Right atrium auricular region (tissue), 2 donors: ENCODE results near the gene OR5L1. TPM values are rescaled to one million over a fixed set of nuclear protein-coding genes. Genes with fewer than 3 reads are reported as not detected.

Experiments used
- DNase-seq: peaks from one replicate; pipeline ENCODE4 v3.0.0-alpha.2; 2019; ENCODE audit warnings: low spot score
- H3K27ac ChIP-seq, 2 donors: fragments of 200-600 bp; sonication (generic); 1 replicate in 1 of 2; 2 replicates in 1 of 2; pipeline ENCODE4 v1.5.1; 2016 to 2019
- H3K27me3 ChIP-seq, 2 donors: fragments of 200-600 bp; sonication (generic); one replicate each; pipeline versions ENCODE4 v1.5.1 to v1.6.0; 2017 to 2019
- H3K36me3 ChIP-seq: fragments of 200-600 bp; sonication (generic); one replicate; pipeline ENCODE4 v1.5.1; 2016
- H3K4me1 ChIP-seq, 2 donors: fragments of 200-600 bp; sonication (generic); one replicate each; pipeline versions ENCODE4 v1.5.1 to v1.6.0; 2017 to 2019
- H3K4me3 ChIP-seq, 2 donors: fragments of 200-600 bp; sonication (generic); 1 replicate in 1 of 2; 2 replicates in 1 of 2; pipeline ENCODE4 v1.5.1; 2017 to 2019; ENCODE audit warnings: mild to moderate bottlenecking in 1 of 2, moderate library complexity in 1 of 2
- H3K9me3 ChIP-seq, 2 donors: fragments of 200-600 bp; sonication (generic); one replicate each; pipeline ENCODE4 v1.5.1; 2019
- total RNA-seq, 2 donors: library from RNA; depleted of rRNA; stranded (reverse); fragments of >200 nt; gene quantifications; one replicate each; pipeline ENCODE4 v1.1.0, GENCODE V29; 2016
- TF ChIP-seq, protein P1 (sequence below), 2 donors: fragments of 200-600 bp; sonication (generic); IDR thresholded peaks; one replicate each; pipeline ENCODE4 v1.5.1; 2019; ENCODE audit warnings: antibody characterized with exemption in 2 of 2

Gene OR5L1
- total RNA-seq, 2 donors from 2014 or later = not detected

DNA sequence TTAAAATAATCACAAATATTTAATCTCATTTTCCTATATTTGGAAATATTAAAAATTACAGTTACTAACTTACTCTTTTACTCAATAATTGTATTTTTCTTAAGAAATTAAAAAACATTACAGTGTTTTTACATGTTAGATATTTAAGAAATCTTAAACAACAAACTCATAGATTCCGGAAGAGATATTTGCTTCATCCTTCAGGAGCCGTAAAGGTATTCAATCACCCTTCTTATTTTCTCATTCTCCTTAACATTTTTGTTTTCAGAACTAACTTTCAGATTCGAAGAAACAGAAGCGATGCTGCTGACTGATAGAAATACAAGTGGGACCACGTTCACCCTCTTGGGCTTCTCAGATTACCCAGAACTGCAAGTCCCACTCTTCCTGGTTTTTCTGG lies 8.2 kb downstream of the OR5L1 start, which contains the start of gene OR5D18:
TSS of gene OR5D18 (plus strand) at position 301 of the 400 bp plus-strand sequence. CDS start at position 301, 0 bp downstream.
- Histone ChIP-seq H3K4me3 (no peak within 1 kb of the TSS), H3K9me3 (no peaks in the 10 kb centered on the region), H3K27me3 (no peaks in the 10 kb centered on the region), H3K27ac (no peak within 1 kb of the TSS), H3K36me3 (no peaks in the 10 kb centered on the region), H3K4me1 (no peaks in the 10 kb centered on the region)
- DNase-seq = no peak
- TF ChIP-seq, protein P1, sequence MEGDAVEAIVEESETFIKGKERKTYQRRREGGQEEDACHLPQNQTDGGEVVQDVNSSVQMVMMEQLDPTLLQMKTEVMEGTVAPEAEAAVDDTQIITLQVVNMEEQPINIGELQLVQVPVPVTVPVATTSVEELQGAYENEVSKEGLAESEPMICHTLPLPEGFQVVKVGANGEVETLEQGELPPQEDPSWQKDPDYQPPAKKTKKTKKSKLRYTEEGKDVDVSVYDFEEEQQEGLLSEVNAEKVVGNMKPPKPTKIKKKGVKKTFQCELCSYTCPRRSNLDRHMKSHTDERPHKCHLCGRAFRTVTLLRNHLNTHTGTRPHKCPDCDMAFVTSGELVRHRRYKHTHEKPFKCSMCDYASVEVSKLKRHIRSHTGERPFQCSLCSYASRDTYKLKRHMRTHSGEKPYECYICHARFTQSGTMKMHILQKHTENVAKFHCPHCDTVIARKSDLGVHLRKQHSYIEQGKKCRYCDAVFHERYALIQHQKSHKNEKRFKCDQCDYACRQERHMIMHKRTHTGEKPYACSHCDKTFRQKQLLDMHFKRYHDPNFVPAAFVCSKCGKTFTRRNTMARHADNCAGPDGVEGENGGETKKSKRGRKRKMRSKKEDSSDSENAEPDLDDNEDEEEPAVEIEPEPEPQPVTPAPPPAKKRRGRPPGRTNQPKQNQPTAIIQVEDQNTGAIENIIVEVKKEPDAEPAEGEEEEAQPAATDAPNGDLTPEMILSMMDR (IDR thresholded peaks at IDR 0.05) = no peak

DNA sequence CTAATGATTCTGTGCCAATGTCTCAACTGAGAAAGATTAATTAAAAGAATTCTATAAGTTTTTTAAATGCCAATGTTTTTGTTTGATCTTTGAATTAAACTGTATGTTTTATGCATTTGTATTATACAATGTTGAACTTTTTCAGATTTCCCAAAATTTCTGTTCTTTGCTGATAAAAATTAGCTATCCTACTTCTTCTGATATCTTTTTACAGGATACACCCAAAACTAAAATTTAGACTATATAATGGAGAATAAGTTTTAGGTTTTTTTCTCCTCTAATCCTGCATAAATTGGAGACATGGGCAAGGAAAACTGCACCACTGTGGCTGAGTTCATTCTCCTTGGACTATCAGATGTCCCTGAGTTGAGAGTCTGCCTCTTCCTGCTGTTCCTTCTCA lies 15.8 kb downstream of the OR5L1 start, which contains the start of gene OR5L2:
TSS of gene OR5L2 (plus strand) at position 301 of the 400 bp plus-strand sequence. CDS start at position 301, 0 bp downstream.
- H3K27me3 ChIP-seq = no peaks in the 10 kb centered on the region

DNA sequence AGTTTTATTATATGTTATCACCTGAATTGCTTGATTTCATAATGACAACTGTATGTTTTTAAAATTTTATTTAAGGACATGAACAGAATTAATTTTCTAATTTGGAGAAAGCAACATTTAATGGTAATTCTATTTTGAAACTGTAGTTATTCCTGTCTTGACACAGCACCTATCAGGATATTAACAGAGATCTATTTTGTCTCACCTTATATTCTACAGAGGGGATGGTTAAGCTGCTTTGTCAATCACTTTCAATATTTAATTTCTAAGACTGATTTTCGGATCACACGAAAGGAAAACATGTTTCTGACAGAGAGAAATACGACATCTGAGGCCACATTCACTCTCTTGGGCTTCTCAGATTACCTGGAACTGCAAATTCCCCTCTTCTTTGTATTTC lies 27.3 kb downstream of the OR5L1 start, which contains the start of gene OR5D16:
TSS of gene OR5D16 (plus strand) at position 301 of the 400 bp plus-strand sequence. CDS start at position 301, 0 bp downstream.
- DNase-seq = no peak
- Histone ChIP-seq H3K36me3 (no peaks in the 10 kb centered on the region), H3K4me1 (no peaks in the 10 kb centered on the region), H3K27ac (no peak within 1 kb of the TSS), H3K4me3 (no peak within 1 kb of the TSS), H3K27me3 (no peaks in the 10 kb centered on the region), H3K9me3 (no peaks in the 10 kb centered on the region)
- TF ChIP-seq, protein P1 (IDR thresholded peaks at IDR 0.05) = no peak

More for the DNA sequence above, 15.8 kb downstream of the OR5L1 start, which contains the start of gene OR5L2:
- no peaks in the 10 kb centered on the region for H3K36me3 ChIP-seq
- no peak within 1 kb of the TSS for H3K27ac ChIP-seq
- no peaks in the 10 kb centered on the region for H3K9me3 ChIP-seq
- no peaks in the 10 kb centered on the region for H3K4me1 ChIP-seq
- TF ChIP-seq, protein P1 (IDR thresholded peaks at IDR 0.05) = no peak
- DNase-seq = no peak
- no peak within 1 kb of the TSS for H3K4me3 ChIP-seq

DNA sequence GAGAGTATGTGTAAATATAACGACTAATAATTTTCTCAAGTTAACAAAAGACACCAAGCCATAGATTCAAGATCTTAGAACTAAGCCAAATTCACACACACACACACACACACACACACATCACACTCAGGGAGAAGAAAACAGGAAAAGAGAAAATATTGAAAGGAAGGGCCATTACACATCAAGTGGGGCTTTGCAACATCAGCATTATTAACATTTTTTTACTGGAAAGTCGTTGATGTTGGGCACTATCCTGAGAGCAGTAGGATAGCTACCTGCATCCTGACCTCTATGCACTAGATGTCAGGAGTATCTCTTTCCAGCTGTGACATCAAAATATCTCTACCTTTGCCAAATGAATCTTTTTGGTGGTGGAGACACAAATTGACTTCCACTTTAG lies 36.3 kb downstream of the OR5L1 start:
- H3K27ac ChIP-seq = no peak overlapping the region
- no peak overlapping the region for H3K4me3 ChIP-seq
- H3K4me1 ChIP-seq = no peaks in the 10 kb centered on the region
- H3K36me3 ChIP-seq = no peaks in the 10 kb centered on the region
- TF ChIP-seq, protein P1 (IDR thresholded peaks at IDR 0.05) = no peak
- no peak for DNase-seq
- H3K9me3 ChIP-seq = no peaks in the 10 kb centered on the region
- no peaks in the 10 kb centered on the region for H3K27me3 ChIP-seq

DNA sequence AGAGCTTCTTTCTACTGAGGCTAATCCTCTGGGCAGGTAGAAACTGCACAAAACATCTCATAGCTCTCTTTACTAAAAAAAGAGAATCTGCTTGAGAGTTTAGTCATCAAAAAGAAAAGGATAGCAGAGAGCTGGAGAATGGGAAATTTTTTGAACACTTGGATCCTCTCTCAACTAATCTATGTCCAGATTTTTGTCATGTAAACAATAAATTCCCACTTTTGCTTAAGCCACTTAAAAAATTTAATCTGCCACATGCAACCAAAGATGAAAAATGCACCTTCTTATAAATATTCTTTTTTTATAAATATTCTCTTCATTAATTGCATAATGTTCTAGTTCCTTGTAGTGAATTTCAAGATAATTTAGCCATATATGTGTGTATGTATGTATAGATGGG lies 37.9 kb downstream of the OR5L1 start:
- DNase-seq = no peak
- no peak overlapping the region for H3K4me3 ChIP-seq
- no peaks in the 10 kb centered on the region for H3K27me3 ChIP-seq
- no peaks in the 10 kb centered on the region for H3K36me3 ChIP-seq
- TF ChIP-seq, protein P1 (IDR thresholded peaks at IDR 0.05) = no peak
- H3K9me3 ChIP-seq = no peaks in the 10 kb centered on the region
- no peaks in the 10 kb centered on the region for H3K4me1 ChIP-seq
- H3K27ac ChIP-seq = no peak overlapping the region

DNA sequence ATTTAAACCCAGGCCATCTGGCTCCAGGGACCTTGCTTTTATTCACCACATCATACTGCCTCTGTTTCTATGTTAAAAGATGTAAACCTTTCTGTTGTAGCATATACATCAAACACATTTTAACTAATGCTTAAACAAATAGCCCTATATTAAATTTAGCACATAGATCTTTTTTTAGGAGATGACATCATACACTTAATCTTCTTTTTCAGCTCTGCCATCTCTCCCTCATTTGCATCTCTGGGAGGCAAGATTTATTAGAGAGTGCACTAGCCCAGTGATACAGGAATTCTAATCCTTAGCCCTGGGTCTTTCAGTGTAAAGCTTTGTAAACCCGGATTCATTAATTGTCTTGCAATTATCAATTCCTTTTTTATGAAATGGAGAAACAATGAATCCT lies 41.0 kb downstream of the OR5L1 start:
- Histone ChIP-seq H3K4me3 (no peak overlapping the region), H3K27me3 (no peaks in the 10 kb centered on the region), H3K9me3 (no peaks in the 10 kb centered on the region), H3K36me3 (no peaks in the 10 kb centered on the region), H3K27ac (no peak overlapping the region), H3K4me1 (no peaks in the 10 kb centered on the region)
- TF ChIP-seq, protein P1 (IDR thresholded peaks at IDR 0.05) = no peak
- no peak for DNase-seq
